ENCODE measurements around the gene XPO5.
"Not testable (repeated sequence)": the region's sequence is repeated elsewhere in the genome, so short reads cannot be mapped to it uniquely, and the experiment has no call there.

XPO5 gene

DNA sequence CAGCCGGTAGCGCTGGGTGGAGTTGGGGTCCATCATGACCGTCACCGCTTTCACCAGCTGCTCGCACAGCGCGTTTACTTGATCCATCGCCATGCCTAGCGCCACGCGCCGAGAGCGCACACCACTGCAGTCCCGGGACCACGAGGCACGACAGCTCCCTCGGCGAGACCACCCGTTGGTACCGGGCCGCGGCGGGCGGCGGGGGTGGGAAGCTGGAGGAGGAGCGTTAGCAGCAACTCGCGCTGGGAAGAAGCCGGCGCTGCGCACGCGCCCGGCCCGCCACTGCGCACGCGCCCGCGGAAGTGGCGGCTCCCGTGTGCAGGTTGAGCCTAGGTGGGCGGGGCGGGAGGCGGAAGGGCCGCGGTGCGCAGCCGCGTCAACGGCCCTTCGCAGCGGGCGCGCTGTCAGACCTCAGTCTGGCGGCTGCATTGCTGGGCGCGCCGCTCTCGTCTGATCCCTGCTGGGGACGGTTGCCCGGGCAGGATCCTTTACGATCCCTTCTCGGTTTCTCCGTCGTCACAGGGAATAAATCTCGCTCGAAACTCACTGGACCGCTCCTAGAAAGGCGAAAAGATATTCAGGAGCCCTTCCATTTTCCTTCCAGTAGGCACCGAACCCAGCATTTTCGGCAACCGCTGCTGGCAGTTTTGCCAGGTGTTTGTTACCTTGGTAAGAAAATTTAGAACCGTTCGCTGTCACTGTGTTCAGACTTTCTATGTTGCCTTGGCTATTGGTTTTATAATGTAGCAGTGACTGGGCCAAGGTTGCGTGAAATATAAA, at the start of gene XPO5, which contains the start of gene POLH:
Gene XPO5 (minus strand): TSS at position 267 of the 780 bp plus-strand sequence. CDS start 174 bp downstream, at position 93.
Gene POLH (plus strand): TSS at position 414 of the 780 bp plus-strand sequence. CDS start 6,135 bp downstream, outside the sequence.
- DNase-seq: peak; percentile 93

DNA sequence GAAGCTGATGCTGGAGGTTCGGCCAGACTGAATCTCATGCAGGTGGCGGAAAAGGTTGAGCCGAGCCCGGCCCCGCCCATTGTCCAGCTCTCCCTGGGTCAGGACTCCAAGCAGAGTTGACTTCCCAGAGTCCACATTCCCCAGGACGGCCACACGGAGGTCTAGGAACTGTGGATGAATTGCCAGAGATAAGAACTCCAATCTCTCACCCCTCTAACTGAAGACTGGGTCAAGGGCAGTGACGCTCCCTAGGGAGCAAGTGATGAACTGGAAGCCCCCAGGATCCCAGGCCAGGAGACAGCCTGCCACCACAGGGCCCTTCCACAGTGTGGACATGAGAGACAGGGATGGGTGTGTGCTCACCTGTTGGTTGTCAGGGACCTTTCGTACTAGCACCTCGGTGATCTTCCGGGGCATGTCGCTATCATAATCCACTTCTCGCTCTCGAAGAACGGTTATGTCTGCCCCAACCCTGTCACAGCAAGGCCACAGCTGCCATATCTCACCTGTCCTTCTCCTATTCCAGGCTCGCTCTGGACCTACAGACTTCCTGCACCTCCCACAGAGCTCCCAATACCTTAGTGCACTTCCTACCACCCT, 49.7 kb upstream of the XPO5 start:
- no peak for DNase-seq

DNA sequence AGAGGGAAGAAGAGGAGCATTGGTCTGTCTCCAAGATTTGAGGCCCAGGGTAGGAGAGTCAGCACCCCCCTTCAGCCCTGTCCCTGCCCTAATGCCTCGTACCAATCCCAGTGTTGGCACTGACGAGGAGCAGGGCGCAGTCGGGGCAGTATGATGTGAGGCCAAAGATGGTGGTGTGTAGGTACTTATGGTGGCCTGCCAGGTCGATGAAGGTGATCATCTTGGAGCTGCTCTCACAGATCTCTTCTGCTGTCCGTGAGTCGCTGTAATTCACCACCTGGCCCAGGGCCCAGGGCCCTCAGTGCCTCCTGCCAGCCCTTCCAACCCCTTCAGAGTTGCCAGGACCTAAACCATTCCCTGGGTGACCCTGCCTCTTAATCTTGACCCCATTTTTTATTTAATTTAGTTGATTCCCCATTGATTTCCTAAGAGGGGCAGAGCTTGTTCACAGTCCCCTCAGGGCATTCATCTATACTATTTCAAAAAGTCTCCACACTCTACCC, 49.0 kb upstream of the XPO5 start:
- no peak for DNase-seq

DNA sequence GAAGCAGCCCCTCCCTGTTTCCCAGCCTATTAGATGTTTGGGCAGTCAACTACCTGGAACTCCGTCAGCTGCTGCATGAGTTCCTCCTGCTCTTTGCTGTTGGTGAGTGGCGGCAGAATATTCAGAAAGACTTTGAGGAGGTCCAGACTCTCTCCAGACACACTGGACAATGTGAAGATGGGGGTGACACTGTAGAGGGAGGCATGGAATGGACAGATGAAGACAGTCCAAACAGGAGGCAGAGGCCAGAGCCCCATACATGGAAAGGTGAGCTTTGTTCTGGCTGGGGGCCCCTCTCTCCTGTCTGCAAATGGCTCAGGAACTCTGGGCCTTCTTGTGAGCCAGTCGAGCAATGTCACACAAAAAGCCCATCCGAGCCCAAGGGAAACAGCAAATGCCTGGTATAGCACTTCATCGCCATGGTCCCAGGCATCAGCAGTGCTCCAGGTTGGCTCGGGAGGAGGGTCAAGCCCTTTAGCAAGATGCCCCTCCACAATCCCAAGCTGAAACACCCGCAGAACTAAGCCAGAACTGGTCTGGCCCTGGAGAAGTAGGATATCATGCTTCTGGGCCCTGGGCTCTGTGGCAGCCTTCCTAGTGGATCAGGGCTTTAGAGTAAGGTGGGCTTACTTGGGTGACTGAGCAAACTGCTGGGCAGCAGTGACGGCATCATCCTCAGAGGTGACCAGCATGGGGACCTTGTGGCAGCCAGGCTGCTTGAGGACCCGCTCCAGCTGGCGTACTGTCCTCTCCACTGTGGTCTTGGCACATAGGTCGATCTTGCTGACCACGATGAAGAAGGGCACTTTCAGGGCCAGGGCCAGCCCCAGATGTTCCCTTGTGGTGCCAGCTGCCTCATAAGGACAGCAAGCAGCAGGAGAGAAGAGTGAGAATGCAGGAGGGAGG, 48.3 kb upstream of the XPO5 start:
- no peak for DNase-seq

DNA sequence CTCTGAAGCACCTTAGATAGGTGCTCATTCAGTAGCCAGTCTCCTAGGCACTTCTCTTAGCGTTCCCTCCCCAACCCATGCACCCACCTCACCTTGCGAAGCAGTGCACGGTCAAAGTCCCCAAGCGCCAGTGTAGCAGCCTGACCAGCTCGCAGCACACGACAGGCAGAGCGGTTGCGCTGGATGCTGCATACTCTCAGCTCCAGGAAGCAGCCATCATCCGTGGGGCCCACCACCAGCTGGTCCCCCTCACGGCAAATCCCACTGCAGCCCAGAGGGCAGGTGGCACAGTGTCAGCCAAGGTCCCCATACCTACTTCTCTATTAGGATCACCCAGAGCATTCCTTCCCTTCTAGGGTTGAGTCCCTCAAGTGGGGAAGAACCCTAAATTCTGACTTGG, 46.7 kb upstream of the XPO5 start:
- DNase-seq: no peak

DNA sequence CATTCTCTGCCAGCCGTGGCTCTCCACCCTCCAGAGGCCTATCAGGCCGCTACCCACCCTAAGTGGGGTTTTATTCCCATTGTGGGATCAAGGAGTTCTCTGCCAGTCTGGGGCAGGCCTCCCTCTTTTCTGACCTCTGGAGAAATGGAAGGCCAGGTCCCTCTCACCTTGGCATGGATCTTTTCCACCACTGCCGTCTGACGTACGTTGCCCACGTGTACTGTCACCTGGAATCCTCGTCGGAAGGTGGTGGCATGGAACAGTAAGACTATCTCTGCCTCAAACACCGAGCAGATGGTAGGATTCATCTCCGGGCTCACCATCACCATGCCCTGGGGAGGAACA, 46.0 kb upstream of the XPO5 start:
- DNase-seq: no peak

DNA sequence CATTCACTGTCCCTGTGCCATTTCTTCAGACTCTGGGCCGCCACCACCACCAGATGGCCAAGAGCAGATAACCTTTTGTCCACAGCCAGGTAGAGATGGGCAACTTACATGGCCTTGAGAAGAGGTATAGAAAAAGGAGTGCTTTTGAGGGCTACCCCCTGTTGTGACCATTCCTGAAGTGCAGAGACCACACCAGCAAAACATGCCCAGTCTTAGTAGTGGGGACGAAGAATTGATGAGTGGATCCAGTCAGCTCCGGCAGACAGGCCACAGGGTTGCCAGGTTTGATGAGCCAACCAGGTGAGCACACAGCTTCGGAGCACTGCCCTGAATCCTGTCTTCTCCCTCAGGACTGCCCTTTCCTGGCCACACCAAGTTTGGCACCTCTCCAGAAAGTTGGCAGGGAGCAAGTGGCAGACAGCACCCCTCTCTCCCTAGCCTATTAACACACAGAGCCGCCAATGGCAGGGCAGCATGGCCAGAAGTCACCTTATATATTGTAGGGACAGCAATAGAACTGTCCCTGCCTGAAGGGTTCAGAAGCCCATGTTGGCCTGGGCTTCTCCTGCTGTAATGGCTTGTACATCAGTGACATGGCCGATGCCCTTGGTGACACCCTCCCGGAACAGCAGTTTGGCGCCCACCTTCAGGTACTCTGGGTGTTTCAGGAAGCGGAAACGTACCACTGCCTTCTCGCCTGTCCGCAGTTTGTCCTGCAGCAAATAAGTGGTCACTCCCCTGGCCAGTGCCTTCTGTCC, 45.4 kb upstream of the XPO5 start:
- no peak for DNase-seq

DNA sequence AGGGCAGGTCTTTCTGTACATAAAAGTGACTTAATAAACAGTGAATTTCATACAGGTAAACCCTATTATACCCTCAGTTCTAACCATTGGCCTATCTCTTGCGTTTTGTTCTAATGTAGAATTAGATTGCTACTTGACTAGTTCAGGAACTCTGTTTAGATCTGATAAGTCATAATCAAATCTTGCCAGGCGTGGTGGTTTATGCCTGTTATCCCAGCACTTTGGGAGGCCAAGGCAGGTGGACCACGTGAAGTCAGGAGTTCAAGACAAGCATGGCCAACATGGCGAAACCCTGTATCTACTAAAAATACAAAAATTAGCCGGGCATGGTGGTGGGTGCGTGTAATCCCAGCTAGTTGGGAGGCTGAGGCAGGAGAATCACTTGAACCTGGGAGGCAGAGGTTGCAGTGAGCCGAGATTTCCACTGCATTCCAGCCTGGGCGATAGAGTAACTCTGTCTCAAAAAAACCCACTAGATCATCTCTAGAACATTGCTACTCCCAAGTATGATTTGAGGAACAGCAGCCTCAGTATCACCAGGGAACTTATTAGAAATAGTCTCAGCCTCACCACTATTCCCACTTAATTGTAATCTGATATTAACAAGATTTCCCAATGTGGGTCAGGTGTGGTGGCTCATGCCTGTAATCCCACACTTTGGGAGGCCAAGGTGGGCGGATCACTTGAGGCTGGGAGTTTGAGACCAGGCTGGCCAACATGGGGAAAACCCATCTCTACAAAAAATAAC, 41.1 kb upstream of the XPO5 start:
- no peak for DNase-seq

DNA sequence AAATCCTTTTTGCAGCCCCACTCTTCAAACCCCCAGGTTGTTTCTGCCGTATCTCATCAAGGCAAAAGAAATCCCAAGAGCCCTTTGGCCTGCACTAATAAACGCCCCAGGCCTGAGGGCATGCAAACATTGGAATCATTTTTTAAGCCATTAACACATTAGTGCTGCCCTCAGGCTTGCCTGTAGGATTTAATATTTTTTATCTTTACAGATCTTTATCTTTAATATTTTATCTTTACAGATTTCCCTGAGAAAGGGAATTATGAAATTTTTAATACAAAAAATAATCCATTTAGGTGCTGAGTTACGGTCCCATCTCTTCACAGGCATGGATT, 38.5 kb upstream of the XPO5 start:
- no peak for DNase-seq

DNA sequence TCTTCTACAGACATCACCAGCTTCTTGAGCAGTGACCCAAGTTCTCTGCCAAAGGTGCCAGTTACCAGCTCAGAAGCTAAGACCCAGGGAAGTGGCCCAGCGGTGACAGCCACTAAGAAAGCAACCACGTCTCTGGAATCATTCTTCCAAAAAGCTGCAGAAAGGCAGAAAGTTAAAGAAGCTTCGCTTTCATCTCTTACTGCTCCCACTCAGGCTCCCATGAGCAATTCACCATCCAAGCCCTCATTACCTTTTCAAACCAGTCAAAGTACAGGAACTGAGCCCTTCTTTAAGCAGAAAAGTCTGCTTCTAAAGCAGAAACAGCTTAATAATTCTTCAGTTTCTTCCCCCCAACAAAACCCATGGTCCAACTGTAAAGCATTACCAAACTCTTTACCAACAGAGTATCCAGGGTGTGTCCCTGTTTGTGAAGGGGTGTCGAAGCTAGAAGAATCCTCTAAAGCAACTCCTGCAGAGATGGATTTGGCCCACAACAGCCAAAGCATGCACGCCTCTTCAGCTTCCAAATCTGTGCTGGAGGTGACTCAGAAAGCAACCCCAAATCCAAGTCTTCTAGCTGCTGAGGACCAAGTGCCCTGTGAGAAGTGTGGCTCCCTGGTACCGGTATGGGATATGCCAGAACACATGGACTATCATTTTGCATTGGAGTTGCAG, 38.0 kb upstream of the XPO5 start:
- no peak for DNase-seq

DNA sequence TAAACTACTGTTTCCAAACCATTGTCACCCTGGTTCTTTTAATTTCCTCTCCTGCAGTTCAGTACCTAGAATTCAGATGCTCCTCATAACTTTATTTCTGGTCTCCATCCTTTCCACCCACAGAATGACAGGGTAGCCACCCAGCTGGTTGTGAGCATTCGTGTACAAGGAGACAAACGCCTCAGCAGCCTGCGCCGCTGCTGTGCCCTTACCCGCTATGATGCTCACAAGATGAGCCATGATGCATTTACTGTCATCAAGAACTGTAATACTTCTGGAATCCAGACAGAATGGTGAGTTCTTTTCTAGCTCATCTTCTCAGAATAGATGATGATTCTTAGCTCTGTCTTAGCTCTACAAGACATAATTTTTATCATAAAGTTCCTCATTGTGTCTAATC, 34.6 kb upstream of the XPO5 start:
- no peak for DNase-seq

DNA sequence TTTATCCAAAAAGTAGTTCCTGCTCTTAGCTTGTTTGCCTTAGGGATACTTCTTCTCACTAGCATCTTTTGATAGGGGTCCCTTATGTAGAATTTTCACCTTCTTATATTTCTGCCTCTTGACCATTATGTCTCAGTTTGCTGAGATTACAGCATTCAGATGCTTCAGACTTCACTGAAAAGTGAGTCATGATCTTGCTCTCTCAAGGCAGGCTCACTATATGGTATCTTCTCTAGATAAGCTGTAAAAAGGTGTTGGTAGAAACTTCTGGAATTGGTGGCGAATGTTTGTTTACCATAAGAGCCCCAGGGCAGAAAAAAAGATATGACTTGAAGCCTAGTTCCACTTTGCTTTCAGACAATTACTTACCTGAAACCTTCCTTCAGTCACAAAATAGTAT, 33.6 kb upstream of the XPO5 start:
- no peak for DNase-seq

DNA sequence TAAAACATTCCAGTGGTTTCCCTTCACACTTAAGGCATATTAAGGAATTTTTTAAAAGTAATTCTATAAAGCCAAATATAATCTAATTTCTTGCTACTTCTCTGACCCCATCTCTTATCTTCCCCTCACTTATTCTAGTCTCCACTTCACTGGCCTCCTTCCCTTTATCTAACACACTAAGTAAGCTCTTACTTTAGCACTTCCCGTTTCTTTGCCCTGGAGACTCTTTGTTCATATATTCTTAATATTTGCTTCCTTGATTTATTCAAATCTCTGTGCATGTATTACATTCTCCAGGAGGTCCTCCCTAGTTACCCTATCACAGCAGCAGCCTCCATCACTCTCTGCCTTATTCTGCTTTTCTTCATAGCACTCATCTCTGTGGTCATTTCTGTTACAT, 33.0 kb upstream of the XPO5 start:
- no peak for DNase-seq

DNA sequence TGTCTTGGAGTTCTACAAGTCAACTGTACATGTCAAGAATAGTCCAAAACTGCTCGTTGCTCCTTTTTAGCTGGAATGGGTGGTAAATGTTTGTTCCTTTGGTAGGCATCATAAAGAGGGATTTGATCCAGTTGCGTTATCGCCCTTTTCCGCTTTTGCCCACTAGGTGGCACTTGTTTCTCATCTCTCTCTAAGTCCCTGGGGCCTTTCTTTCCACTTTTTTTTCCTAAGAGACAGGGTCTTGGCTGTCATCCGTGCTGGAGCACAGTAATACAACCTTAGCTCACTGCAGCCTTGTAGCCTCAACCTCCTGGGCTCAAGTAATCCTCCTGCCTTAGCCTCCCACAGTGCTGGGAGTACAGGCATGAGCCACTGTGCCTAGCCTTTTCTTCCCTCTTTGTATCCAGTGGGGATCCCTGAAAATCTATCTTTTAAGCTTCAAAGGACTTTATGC, 32.5 kb upstream of the XPO5 start:
- DNase-seq: peak; percentile 78

DNA sequence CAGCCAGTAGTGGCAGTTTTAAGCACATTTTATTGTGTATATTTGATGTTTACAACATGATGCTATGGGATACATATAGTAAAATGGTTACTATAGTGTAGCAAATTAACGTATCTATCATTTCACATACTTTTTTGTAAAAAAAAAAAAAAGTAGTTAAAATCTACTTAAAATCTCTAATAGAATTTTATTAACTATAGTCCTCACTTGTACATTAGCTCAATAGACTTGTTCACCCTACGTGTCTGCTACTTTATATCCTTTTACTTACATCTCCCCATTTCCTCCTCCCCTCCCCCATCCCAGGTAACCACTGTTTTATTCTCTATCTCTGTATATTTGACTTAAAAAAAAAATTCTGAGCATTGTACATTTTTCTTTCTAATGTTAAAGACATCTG, 30.2 kb upstream of the XPO5 start:
- DNase-seq: no peak

DNA sequence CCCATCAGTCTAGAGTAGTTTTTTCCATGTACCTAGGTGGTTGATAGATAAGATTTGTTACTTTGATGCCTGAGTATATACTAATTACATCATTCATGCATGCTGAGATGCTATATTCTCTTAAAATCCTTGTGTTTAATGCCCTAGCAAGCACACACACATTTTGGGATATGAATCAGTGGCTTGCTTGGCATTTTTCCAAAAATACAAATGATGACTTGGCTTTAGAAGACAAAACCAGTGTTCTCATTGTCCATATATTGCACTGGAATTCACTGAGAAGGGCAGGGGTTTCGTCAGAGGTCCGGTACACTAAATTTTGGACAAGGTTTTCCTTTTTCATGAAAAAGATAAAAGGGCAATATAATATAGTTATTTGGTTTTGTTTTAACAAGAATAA, 28.3 kb upstream of the XPO5 start:
- peak; percentile 72 for DNase-seq

DNA sequence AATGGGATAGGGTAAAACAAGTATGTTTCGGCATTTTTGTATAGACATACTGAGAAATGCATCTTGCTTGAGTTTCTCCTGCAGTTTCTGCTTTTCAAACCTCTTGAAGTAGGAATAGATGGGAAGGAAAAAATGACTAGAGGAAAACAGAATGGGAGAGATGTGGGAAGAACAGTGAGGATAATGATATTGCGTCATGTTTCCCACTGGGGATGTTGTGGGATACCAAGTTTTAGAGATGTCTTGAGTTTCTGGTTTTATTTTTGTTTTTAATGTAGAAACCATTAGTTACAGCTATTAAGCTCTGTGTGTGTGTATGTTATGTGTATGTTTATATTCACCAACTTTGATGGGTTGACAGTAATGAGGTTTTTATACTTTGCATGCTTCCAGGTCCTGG, 24.8 kb upstream of the XPO5 start:
- no peak for DNase-seq

DNA sequence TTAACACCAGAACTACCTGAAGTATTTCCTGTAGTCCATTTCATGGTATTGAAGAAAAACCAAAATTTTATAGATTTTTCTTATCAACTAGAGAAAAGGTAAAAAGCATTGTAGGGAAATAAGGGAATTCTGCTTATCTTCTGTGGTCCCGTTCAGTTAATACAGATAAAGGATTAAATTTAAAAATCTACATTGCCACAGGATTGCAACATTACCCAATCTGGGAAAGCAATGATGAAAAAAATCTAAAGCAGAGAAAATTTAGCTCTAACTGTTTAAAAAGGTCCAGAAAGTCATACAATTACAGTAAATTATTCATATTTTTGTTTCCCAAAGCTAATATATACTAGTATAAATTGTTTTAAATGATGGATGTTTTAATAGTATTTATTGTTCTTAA, 18.1 kb upstream of the XPO5 start:
- no peak for DNase-seq

DNA sequence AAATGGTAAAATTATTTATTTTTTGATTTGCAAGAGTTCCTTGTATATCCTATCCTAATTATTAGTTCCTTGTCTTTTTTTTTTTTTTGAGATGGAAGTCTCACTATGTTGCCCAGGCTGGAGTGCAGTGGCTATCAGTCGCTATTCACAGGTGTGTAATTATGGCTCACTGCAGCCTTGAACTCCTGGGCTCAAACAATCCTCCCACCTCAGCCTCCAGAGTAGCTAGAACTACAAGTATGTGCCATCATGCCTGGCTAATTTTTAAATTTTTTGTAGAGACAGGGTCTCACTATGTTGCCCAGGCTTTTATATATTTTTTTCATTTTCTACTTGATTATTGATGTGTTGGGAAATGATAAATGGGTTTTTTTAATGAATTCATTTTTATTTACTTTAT, 13.7 kb upstream of the XPO5 start:
- not testable (repeated sequence) for DNase-seq

DNA sequence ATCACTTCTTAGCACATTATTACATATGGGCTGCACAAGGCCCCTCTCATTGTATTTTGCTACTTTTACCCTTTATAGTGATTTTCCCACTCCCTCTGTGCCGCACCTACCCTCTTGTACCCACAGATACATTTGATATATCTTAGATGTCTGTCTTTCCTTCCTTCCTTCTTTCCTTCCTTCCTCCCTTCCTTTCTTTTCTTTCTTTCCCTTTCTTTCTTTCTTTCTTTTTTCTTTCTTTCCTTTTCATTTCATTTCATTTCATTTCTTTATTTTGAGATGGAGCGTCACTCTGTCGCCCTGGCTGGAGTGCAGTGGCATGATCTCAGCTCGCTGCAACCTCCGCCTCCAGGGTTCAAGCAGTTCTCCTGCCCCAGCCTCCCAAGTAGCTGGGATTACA, 12.4 kb upstream of the XPO5 start:
- DNase-seq: no peak

DNA sequence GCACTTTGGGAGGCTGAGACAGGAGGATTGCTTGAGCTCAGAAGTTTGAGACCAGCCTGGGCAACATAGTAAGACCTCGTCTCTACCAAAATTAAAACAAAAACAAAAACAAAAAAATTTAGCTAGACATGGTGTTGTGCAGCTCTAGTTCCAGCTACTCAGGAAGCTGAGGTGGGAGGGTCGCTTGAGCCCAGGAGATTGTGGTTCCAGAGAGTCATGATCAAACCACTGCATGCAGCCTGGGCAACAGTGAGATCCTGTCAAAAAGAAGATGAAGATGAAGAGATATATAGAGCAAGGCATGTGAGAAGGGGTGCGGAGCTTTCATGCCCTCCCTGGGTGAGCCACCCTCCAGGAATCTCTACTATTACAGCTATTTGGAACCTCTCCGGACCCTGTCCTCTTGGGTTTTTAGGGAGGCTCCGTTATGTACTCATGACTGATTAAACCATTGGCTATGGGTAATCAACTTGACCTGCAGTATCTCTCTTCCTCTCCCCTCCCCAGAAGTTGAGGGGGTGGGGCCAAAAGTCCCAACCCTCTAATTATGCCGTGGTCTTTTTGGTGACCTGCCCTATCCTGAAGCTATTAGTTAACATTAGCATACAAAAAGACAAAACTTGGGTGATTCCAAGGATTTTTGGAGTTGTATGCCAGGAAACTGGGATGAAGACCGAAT, 9.2 kb upstream of the XPO5 start:
- DNase-seq: peak; percentile 95
